Smooth muscle cell (in vitro differentiated cells): ENCODE measurements around the gene TIMM10B. TPM values are rescaled to one million over a fixed set of nuclear protein-coding genes. Genes with fewer than 3 reads are reported as not detected.

Experiments used
- DNase-seq: peaks from one replicate; lab custom pipeline; 2025; ENCODE audit not compliant: unreplicated experiment; lab: John Stamatoyannopoulos, UW
- H2AFZ ChIP-seq: fragments of 200-600 bp; sonication (generic); 2 replicates; pipeline ENCODE4 v1.6.0; 2016; ENCODE audit warnings: antibody characterized with exemption, low read depth, mild to moderate bottlenecking
- H3F3A ChIP-seq: fragments of 200-600 bp; sonication (generic); 2 replicates; pipeline ENCODE4 v1.6.0; 2017; ENCODE audit warnings: antibody characterized with exemption, low read depth
- H3K27ac ChIP-seq: fragments of 200-600 bp; sonication (generic); 2 replicates; pipeline ENCODE4 v1.5.1; 2016; ENCODE audit warnings: low read depth, mild to moderate bottlenecking
- H3K27me3 ChIP-seq: fragments of 200-600 bp; sonication (generic); 2 replicates; pipeline ENCODE4 v1.6.1; 2016; ENCODE audit warnings: low read depth, mild to moderate bottlenecking
- H3K36me3 ChIP-seq: fragments of 200-600 bp; sonication (generic); 2 replicates; pipeline ENCODE4 v1.5.1; 2016; ENCODE audit warnings: low read depth
- H3K4me1 ChIP-seq: fragments of 200-600 bp; sonication (generic); 2 replicates; pipeline ENCODE4 v1.5.1; 2016; ENCODE audit warnings: low read depth
- H3K4me2 ChIP-seq: fragments of 200-600 bp; sonication (generic); 2 replicates; pipeline ENCODE4 v1.6.0; 2016; ENCODE audit warnings: mild to moderate bottlenecking
- H3K4me3 ChIP-seq: fragments of 200-600 bp; sonication (generic); 2 replicates; pipeline ENCODE4 v1.5.1; 2016; ENCODE audit warnings: mild to moderate bottlenecking
- H3K79me2 ChIP-seq: fragments of 200-600 bp; sonication (generic); 2 replicates; pipeline ENCODE4 v1.6.0; 2016; ENCODE audit warnings: low read depth, mild to moderate bottlenecking
- H3K9ac ChIP-seq: fragments of 200-600 bp; sonication (generic); 2 replicates; pipeline ENCODE4 v1.6.0; 2016; ENCODE audit warnings: low read depth
- H3K9me3 ChIP-seq: fragments of 200-600 bp; sonication (generic); replicated peaks from 2 replicates; pipeline ENCODE4 v1.5.1; 2016; ENCODE audit warnings: low read depth
- H4K20me1 ChIP-seq: fragments of 200-600 bp; sonication (generic); 2 replicates; pipeline ENCODE4 v1.6.0; 2016; ENCODE audit warnings: low read depth
- WGBS: methylation state at CpG from one replicate; pipeline ENCODE4 v1.1.7; 2016; ENCODE audit warnings: low lambda C conversion rate; 5-methylcytosine and 5-hydroxymethylcytosine counted together
- polyA plus RNA-seq: library from polyadenylated mRNA; unstranded; fragments of >200 nt; fragmentation: Nextera tagmentation; extraction: Ambion mirVana; gene quantifications from 2 replicates; pipeline ENCODE4 v1.2.1, GENCODE V29; 2016
- total RNA-seq: library from RNA; depleted of rRNA; stranded (reverse); fragments of >200 nt; gene quantifications from 2 replicates; pipeline ENCODE4 v1.2.3, GENCODE V29; 2014
- TF ChIP-seq, protein P1 (sequence below): fragments of 200-600 bp; sonication (generic); IDR thresholded peaks from 2 replicates; pipeline ENCODE4 v1.5.1; 2017; ENCODE audit warnings: borderline replicate concordance, mild to moderate bottlenecking, antibody characterized with exemption; ENCODE audit not compliant: insufficient read depth, poor library complexity, severe bottlenecking

TIMM10B gene
- total and polyA plus RNA-seq, 2 experiments from 2014 or later = 29.1 to 37.0 TPM

DNA sequence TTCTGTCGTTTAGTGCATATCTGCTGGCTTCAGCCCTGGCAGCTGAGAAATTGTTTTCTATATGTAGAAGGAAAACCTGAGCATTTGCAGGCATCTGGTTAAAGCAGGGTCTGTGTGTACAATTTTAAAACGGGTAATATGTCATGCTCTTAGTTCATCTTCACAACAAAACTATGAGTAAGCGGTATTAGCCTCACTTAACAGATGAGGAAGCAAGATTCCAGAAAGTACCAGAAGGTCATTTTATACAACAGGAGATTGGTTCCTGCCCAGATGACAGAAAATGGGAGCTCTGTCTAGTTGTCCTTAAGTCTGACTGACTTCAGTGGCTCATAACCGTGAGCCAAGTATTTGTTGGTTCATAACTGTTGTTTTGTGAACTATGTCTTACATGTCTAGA is 1.1 kb downstream of the TIMM10B start:
- no peaks in the 10 kb centered on the region for H4K20me1 ChIP-seq
- peaks cover 50% of the 10 kb centered on the region for H3K79me2 ChIP-seq
- no peak overlapping the region for H2AFZ ChIP-seq
- H3K4me1 ChIP-seq = peaks cover 16% of the 10 kb centered on the region
- peaks cover 12% of the 10 kb centered on the region for H3K36me3 ChIP-seq
- TF ChIP-seq, protein P1, sequence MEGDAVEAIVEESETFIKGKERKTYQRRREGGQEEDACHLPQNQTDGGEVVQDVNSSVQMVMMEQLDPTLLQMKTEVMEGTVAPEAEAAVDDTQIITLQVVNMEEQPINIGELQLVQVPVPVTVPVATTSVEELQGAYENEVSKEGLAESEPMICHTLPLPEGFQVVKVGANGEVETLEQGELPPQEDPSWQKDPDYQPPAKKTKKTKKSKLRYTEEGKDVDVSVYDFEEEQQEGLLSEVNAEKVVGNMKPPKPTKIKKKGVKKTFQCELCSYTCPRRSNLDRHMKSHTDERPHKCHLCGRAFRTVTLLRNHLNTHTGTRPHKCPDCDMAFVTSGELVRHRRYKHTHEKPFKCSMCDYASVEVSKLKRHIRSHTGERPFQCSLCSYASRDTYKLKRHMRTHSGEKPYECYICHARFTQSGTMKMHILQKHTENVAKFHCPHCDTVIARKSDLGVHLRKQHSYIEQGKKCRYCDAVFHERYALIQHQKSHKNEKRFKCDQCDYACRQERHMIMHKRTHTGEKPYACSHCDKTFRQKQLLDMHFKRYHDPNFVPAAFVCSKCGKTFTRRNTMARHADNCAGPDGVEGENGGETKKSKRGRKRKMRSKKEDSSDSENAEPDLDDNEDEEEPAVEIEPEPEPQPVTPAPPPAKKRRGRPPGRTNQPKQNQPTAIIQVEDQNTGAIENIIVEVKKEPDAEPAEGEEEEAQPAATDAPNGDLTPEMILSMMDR = no peak
- WGBS = 92% methylated on average over 4 of the region's 4 CpGs
- peak overlapping the region; percentile 96 for H3K27ac ChIP-seq
- peak overlapping the region; percentile 93 for H3K4me2 ChIP-seq
- H3K4me3 ChIP-seq = peak overlapping the region; percentile 76
- no peaks in the 10 kb centered on the region for H3K27me3 ChIP-seq
- peak overlapping the region; percentile 93 for H3K9ac ChIP-seq
- no peaks in the 10 kb centered on the region for H3K9me3 ChIP-seq
- no peak for DNase-seq
- H3F3A ChIP-seq = peaks cover 14% of the 10 kb centered on the region

DNA sequence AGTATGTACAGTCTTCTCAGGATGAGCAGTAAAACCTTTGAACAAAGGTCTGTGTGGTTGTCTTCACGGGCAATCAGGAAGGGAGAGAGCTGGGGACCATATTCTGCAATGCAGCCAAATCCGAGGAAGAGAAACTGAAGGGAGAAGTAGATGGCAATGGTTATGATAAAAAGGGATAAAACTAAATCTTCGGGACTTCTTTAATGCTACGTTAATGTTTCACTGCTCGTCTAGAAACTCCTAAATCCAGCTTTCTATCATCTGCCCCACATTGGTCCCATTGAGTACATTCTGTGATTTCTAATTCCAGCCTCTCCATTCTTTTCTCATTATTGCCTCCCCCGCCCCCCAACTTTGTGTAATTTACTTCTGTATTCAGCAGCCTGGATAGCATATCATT is 1.7 kb downstream of the TIMM10B start:
- H3K27ac ChIP-seq = peak overlapping the region; percentile 96
- peaks cover 13% of the 10 kb centered on the region for H3F3A ChIP-seq
- H3K27me3 ChIP-seq = no peaks in the 10 kb centered on the region
- no peaks in the 10 kb centered on the region for H3K9me3 ChIP-seq
- DNase-seq = no peak
- TF ChIP-seq, protein P1 = no peak
- H3K36me3 ChIP-seq = peaks cover 12% of the 10 kb centered on the region
- no peak overlapping the region for H3K4me2 ChIP-seq
- no peak overlapping the region for H2AFZ ChIP-seq
- H4K20me1 ChIP-seq = no peaks in the 10 kb centered on the region
- no peak overlapping the region for H3K4me3 ChIP-seq
- WGBS = 96% methylated on average over 6 of the region's 6 CpGs
- peaks cover 16% of the 10 kb centered on the region for H3K4me1 ChIP-seq
- H3K9ac ChIP-seq = peak overlapping the region; percentile 93
- H3K79me2 ChIP-seq = peaks cover 50% of the 10 kb centered on the region

DNA sequence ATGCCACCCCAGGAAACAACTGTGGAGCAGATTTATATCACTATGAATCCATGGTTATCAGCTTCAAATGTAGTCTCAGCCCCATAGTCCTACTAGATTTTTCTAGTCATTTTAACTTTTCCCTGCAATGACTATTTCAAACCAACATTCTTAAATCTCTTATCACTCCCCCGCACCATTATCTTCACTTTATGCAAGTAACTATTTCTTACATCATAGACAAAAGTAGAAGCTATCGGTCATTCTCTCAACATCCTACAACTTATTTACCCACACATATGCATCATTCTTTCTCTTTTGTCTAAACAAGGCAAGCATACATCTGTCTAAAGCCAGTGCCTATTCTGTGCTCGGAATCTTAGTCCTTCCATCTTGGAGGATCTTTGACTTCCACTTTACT is 4.4 kb downstream of the TIMM10B start:
- 97% methylated on average over 3 of the region's 3 CpGs for WGBS
- H3K4me1 ChIP-seq = peaks cover 8% of the 10 kb centered on the region
- TF ChIP-seq, protein P1 = no peak
- H4K20me1 ChIP-seq = no peaks in the 10 kb centered on the region
- no peaks in the 10 kb centered on the region for H3F3A ChIP-seq
- no peaks in the 10 kb centered on the region for H3K9me3 ChIP-seq
- no peak overlapping the region for H2AFZ ChIP-seq
- peak overlapping the region; percentile 9 for H3K27ac ChIP-seq
- peaks cover 35% of the 10 kb centered on the region for H3K79me2 ChIP-seq
- no peak overlapping the region for H3K9ac ChIP-seq
- no peaks in the 10 kb centered on the region for H3K27me3 ChIP-seq
- peaks cover 12% of the 10 kb centered on the region for H3K36me3 ChIP-seq
- H3K4me3 ChIP-seq = no peak overlapping the region
- DNase-seq = no peak
- H3K4me2 ChIP-seq = no peak overlapping the region

DNA sequence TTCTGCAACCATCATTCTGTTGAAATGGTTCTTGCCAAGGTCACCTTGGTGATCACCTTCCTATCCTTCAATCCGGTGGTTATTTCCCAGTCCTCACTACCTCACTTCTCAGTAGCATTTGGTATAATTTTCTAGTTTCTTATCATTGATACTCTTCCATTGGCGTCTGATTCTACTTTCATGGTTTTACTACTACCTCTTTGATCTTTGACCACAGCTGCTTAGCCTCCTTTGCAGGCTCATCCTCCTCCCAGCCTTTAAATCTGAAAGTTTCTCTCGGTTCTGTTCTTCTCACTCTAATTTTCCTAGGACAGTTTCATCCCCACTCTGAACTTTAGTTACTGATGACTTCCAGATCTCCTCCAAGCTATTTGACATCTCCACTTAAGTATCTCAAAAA is 5.0 kb downstream of the TIMM10B start:
- no peak overlapping the region for H3K27ac ChIP-seq
- H4K20me1 ChIP-seq = no peaks in the 10 kb centered on the region
- 95% methylated on average over 3 of the region's 3 CpGs for WGBS
- peaks cover 31% of the 10 kb centered on the region for H3K79me2 ChIP-seq
- no peak overlapping the region for H3K4me2 ChIP-seq
- H3K9me3 ChIP-seq = no peaks in the 10 kb centered on the region
- peaks cover 8% of the 10 kb centered on the region for H3K4me1 ChIP-seq
- H3K27me3 ChIP-seq = no peaks in the 10 kb centered on the region
- H3K36me3 ChIP-seq = peaks cover 12% of the 10 kb centered on the region
- no peak for DNase-seq
- no peaks in the 10 kb centered on the region for H3F3A ChIP-seq
- no peak overlapping the region for H3K9ac ChIP-seq
- TF ChIP-seq, protein P1 = no peak
- no peak overlapping the region for H2AFZ ChIP-seq
- no peak overlapping the region for H3K4me3 ChIP-seq
